K562 (cell line): ENCODE data around the gene RING1. TPM values are rescaled to one million over a fixed set of nuclear protein-coding genes. Genes with fewer than 3 reads are reported as not detected.

ENCODE experiments used
- BCL6 ChIP-seq: fragments of 250-450 bp; sonication (Bioruptor Pico); IDR thresholded peaks from 2 replicates; pipeline ENCODE4 v1.4.0; 2020
- CXXC5 ChIP-seq: fragments of 250-450 bp; sonication (Bioruptor Pico); IDR thresholded peaks from 2 replicates; pipeline ENCODE4 v1.8.0; 2022; ENCODE audit warnings: inconsistent platforms, mild to moderate bottlenecking, moderate library complexity
- HDAC1 ChIP-seq, 2 experiments: fragments of 450-650 bp; IDR thresholded peaks; 2 replicates each; pipeline ENCODE4 v1.6.1; 2016 to 2017; ENCODE audit warnings: inconsistent platforms in 1 of 2, mild to moderate bottlenecking in 1 of 2, moderate library complexity in 1 of 2
- MAFG ChIP-seq: fragments of 450-650 bp; conservative IDR thresholded peaks from 2 replicates; pipeline ENCODE4 v1.6.1; 2016; ENCODE audit warnings: missing genetic modification characterization, missing compliant biosample characterization
- POLR2AphosphoS2 ChIP-seq: IDR thresholded peaks from 2 replicates; pipeline ENCODE4 v1.6.1; 2012; ENCODE audit warnings: low read length, improper control_type of control experiment
- SAFB ChIP-seq: fragments of 200-400 bp; formaldehyde crosslinking; IDR thresholded peaks from 2 replicates; pipeline ENCODE4 v1.6.1; 2017; ENCODE audit warnings: low read depth, low read length, borderline replicate concordance
- SMARCC2 ChIP-seq: fragments of 450-650 bp; IDR thresholded peaks from 2 replicates; pipeline ENCODE4 v1.6.1; 2017; ENCODE audit warnings: antibody characterized with exemption, moderate library complexity, mild to moderate bottlenecking, low read depth
- TBP ChIP-seq: optimal IDR thresholded peaks from 2 replicates; pipeline ENCODE3; 2011; ENCODE audit warnings: low read depth, low read length, improper control_type of control experiment
- TSC22D4 ChIP-seq: fragments of 450-650 bp; IDR thresholded peaks from 2 replicates; pipeline ENCODE4 v1.6.1; 2016; ENCODE audit warnings: missing genetic modification characterization, missing biosample characterization, control low read depth
- TSHZ1 ChIP-seq: fragments of 250-450 bp; sonication (Bioruptor Pico); IDR thresholded peaks from 2 replicates; pipeline ENCODE4 v1.4.0; 2020; ENCODE audit warnings: mild to moderate bottlenecking, moderate library complexity
- ZBTB40 ChIP-seq, 2 experiments: fragments of 450-650 bp in 1 of 2; sonication (generic) in 1 of 2; formaldehyde crosslinking in 1 of 2; IDR thresholded peaks; 2 replicates each; pipeline versions ENCODE4 v1.7.1 to v1.9.0; 2016 to 2022; ENCODE audit warnings: inconsistent platforms in 1 of 2, mild to moderate bottlenecking in 1 of 2, missing genetic modification reagents in 1 of 2
- ZNF384 ChIP-seq: IDR thresholded peaks from 2 replicates; pipeline ENCODE4 v1.6.1; 2012; ENCODE audit warnings: low read depth, low read length, improper control_type of control experiment
- polyA plus RNA-seq, 8 experiments: library from polyadenylated mRNA; depleted of rRNA in 4 of 8; stranded (reverse) in 5 of 8; unstranded in 3 of 8; fragments of >200 nt; fragmentation: Nextera tagmentation in 2 of 8; fragmentation: Illumina TruSeq in 1 of 8; extraction: Ambion mirVana in 2 of 8; extraction: Trizol in 1 of 8; gene quantifications; 2 replicates each; pipeline versions ENCODE4 v1.2.1 to v1.2.3, GENCODE V29; 2011 to 2014; ENCODE audit warnings: inconsistent platforms in 1 of 8, missing spikeins in 1 of 8
- total RNA-seq, 7 experiments: library from RNA; depleted of rRNA in 6 of 7; stranded (reverse); fragments of >200 nt in 6 of 7; fragmentation: Illumina TruSeq in 2 of 7; extraction: Trizol in 2 of 7; gene quantifications; 2 replicates each; pipeline versions ENCODE4 v1.2.1 to v1.2.3, GENCODE V29; 2011 to 2021; ENCODE audit warnings: low replicate concordance in 1 of 7
- TF ChIP-seq, protein P1 (sequence below): fragments of 250-450 bp; sonication (Bioruptor Pico); IDR thresholded peaks from 2 replicates; pipeline ENCODE4 v1.5.0; 2021

Gene RING1
- total and polyA plus RNA-seq, 9 of the 15 experiments (the other 6 are each of a cell fraction or from before 2014, with no cell fraction given), result 4.2 to 59.1 (median 36.9) TPM

GRCh38 chr6:33248932-33249731 lies 40.8 kb downstream of the RING1 start (continued):
- TF ChIP-seq SMARCC2 (no peak), TSHZ1 (CRISPR knock-in tag) (no peak), MAFG (tag) (peak; percentile 81), CXXC5 (CRISPR knock-in tag) (peak; percentile 90), SAFB (0 out of 2 replicates have a peak, but pooled peaks have one; percentile 57), POLR2AphosphoS2 (peak; percentile 96), ZBTB40 (IDR thresholded peaks at IDR 0.05) (no peak), ZBTB40 (CRISPR knock-in tag; IDR thresholded peaks at IDR 0.05) (no peak), ZNF384 (no peak), HDAC1 (IDR thresholded peaks at IDR 0.05) (peak in 1 of 2 experiments; percentile 40; a peak in 2 of 4 replicates), TBP (peak; percentile 80), BCL6 (no peak), TSC22D4 (tag) (no peak)
- TF ChIP-seq, protein P1, sequence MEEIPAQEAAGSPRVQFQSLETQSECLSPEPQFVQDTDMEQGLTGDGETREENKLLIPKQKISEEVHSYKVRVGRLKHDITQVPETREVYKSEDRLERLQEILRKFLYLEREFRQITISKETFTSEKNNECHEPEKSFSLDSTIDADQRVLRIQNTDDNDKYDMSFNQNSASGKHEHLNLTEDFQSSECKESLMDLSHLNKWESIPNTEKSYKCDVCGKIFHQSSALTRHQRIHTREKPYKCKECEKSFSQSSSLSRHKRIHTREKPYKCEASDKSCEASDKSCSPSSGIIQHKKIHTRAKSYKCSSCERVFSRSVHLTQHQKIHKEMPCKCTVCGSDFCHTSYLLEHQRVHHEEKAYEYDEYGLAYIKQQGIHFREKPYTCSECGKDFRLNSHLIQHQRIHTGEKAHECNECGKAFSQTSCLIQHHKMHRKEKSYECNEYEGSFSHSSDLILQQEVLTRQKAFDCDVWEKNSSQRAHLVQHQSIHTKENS (CRISPR knock-in tag), result 0 out of 2 replicates have a peak, but pooled peaks have one; percentile 72
